IPS DF 19.7 (cell line): ENCODE data around the gene TMEM209.

Source experiments
- DNase-seq: peaks from one replicate; pipeline ENCODE4 v3.0.0-alpha.2; 2013; ENCODE audit warnings: low read depth, low spot score

TMEM209 gene

GRCh38 chr7:130143986-130144311 lies 61.3 kb downstream of the TMEM209 start:
- DNase-seq = no peak

- DNase-seq = no peak
Measured at GRCh38 chr7:130143334-130143732, 61.9 kb downstream of the TMEM209 start.

GRCh38 chr7:130142654-130143333 lies 62.4 kb downstream of the TMEM209 start:
- DNase-seq = no peak

GRCh38 chr7:130141884-130142653 lies 63.1 kb downstream of the TMEM209 start:
- no peak for DNase-seq

- DNase-seq = peak; percentile 80
Measured at GRCh38 chr7:130141161-130141883, 63.9 kb downstream of the TMEM209 start.

- DNase-seq = no peak
Measured at GRCh38 chr7:130140551-130141160, 64.5 kb downstream of the TMEM209 start.

- no peak for DNase-seq
Measured at GRCh38 chr7:130139193-130139960, 65.8 kb downstream of the TMEM209 start.

- no peak for DNase-seq
Measured at GRCh38 chr7:130137207-130137606, 68.0 kb downstream of the TMEM209 start.

- no peak for DNase-seq
Measured at GRCh38 chr7:130136579-130137167, 68.5 kb downstream of the TMEM209 start.

GRCh38 chr7:130135208-130136205 lies 69.7 kb downstream of the TMEM209 start:
- DNase-seq = no peak

GRCh38 chr7:130134726-130135125 lies 70.5 kb downstream of the TMEM209 start:
- DNase-seq = no peak

- DNase-seq = no peak
Measured at GRCh38 chr7:130134106-130134636, 71.0 kb downstream of the TMEM209 start.

- DNase-seq = no peak
Measured at GRCh38 chr7:130133029-130133782, 72.0 kb downstream of the TMEM209 start.

- no peak for DNase-seq
Measured at GRCh38 chr7:130131964-130132875, 73.0 kb downstream of the TMEM209 start.

- DNase-seq = no peak
Measured at GRCh38 chr7:130131191-130131834, 73.9 kb downstream of the TMEM209 start.

GRCh38 chr7:130129011-130129411 lies 76.2 kb downstream of the TMEM209 start:
- no peak for DNase-seq

GRCh38 chr7:130127821-130128317 lies 77.3 kb downstream of the TMEM209 start:
- no peak for DNase-seq
